CD4-positive, alpha-beta T cell treated with Interleukin-2 at 100 ng/mL for 4 hours (primary cell): Measurements from ENCODE around the gene SETD6.
"Not testable (repeated sequence)": the region's sequence is repeated elsewhere in the genome, so short reads cannot be mapped to it uniquely, and the experiment has no call there.

ENCODE experiments used
- DNase-seq: peaks from one replicate; pipeline ENCODE4 v3.0.0-alpha.2; 2020; ENCODE audit warnings: low spot score

The SETD6 gene

DNA sequence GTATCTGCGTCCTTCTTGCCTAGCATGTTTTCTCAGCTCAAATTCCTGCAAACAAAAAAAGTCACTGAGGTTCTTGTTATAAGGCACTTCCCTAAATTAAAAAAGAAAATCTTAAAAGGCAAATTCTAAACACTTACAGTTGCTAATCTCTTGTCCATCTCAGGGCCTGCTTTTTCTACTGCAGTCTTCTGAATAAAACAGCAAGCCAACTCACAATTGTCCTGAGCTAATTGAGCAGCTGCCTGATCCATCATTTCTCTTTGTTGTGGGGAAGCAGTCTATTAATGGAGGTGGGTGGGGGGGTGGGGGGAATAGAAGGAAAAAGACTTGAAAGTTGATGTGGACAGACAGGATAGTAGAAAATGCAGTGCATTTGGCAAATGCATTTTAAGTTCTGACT lies 27.0 kb downstream of the SETD6 start:
- DNase-seq: no peak

DNA sequence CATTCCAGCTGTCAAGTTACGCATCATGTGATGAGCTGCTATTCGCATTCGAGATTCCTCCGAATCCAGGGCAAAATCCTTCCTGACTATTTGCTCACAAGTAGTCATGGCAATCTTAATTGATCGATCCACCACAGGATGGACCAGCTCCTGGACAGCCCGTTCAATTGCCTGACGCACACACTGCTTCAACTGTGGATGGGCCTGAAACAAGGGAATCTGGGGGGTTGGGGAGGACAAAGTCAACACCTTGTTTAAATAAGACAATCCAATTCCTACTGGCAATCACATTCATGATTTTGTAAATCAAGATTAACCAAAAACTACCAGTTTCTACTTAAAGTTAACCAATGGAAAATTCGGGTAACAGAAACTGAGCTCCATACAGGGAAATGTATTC lies 28.4 kb downstream of the SETD6 start:
- no peak for DNase-seq

DNA sequence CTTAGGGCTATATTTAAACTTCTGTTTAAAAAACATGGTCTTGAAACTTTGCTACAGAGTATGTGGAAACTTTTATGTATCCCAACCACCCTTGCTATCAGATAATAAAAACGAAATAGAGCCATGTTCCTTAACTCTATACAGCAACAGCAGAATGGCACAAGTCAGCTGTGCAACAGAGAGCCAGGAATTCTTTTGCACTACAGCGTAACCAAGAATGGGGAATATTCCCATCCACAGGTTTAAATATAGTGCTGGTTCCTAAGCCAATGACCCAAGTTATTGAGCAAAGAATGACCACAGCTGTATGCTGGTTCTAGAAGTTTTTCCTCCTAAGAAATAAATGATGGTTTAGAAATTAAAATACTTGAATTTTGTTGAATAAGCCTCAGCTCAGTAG lies 33.1 kb downstream of the SETD6 start:
- no peak for DNase-seq

DNA sequence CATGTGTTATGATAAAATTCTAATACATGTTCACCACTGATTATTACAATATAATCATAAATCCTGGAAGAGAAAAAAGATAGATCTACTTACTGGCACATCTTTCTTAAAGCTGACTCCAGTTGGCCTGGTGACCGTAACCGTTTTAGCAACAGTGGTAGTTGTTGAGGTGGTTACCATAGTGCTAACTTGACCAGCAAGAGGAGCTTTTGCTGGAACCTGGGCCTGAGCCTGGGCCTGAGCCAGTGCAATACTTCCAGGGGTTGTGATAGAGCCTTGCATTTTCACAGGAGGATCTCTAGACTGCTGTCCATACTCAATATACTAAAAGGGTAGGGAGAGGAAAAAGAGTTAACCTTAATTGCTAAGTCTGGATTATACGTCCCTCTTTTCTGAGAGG lies 36.2 kb downstream of the SETD6 start:
- no peak for DNase-seq

DNA sequence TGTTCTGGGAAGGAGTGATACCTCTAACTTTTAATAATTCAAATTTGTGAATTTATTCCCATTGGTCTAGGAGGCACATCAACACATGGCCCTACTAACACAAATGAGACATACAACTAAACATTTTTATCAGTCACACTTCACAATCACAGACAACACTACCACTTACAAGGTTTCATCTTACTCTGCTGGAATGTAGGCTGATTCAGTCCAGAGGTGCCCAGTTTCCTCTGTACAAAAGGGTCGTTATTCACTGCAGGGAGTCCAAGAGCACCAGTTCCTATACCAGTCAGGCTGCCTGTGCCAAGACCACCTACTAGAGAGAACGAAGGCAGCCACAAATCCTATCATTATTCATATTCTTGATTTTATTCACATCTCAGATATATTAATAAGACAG lies 41.4 kb downstream of the SETD6 start:
- DNase-seq: no peak

DNA sequence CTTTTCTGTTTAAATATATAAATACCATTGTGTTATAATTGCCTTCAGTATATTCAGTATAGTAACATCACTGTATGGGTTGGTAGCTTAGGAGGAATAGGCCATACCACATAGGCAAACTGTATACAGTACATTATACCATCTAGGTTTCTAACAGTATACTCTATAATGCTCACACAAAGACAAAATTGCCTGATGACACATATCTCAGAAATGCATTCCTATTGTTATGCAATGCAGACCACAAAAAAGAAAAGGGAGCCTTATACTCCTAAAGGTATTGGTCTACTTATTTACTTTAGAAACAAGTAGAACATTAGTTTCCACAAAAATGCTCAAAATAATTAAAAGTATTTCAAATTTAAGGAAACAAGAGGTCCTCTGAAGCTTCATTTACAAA lies 47.9 kb downstream of the SETD6 start:
- DNase-seq: no peak

DNA sequence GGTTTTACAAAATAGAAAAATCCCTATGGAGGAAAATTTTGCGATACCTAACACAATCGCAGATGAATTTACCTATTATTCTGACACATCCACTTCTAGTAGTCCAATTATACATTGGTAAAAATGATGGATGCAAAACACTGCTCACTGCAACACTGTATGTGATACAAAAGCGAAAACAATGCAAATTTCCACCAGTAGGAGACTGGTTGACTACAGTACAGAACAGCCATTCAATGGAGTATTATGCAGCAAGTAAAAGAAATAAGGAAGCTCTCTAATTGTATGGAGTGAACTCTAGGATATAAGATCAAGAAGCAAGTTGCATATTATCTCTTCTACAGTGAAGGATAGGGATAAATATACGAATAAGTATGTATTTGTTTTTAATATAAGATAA lies 48.5 kb downstream of the SETD6 start:
- DNase-seq: no peak

DNA sequence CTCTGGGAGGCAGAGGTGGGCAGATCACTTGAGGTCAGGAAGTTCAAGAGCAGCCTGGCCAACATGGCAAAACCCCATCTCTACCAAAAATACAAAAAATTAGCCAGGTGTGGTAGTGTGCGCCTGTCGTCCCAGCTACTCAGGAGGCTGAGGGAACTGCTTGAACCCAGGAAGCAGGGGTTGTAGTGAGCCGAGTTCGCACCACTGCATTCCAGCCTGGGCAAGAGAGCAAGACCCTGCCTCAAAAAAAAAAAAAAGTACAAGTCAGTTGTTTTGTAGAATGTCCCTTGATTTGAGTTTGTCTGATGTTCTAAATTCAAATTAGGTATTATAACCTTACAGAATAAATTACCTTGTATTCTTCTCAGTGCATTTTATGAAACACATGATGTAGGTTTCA lies 50.4 kb downstream of the SETD6 start:
- not testable (repeated sequence) for DNase-seq
